HG03159 (cell line): ENCODE measurements around the gene PDLIM3.
"Not testable (repeated sequence)": the region's sequence is repeated elsewhere in the genome, so short reads cannot be mapped to it uniquely, and the experiment has no call there.

Experiments used
- ATAC-seq: cut with Tn5 transposase; IDR thresholded peaks from one replicate; pipeline ENCODE4 v1.9.1; 2021; ENCODE audit warnings: mild to moderate bottlenecking, moderate library complexity; ENCODE audit not compliant: unreplicated experiment

Gene PDLIM3

GRCh38 chr4:185554365-185555126 lies 19.2 kb upstream of the PDLIM3 start:
- no peak for ATAC-seq

- ATAC-seq, result no peak
Observed at GRCh38 chr4:185552254-185552653, 16.9 kb upstream of the PDLIM3 start.

GRCh38 chr4:185550933-185551332 lies 15.6 kb upstream of the PDLIM3 start:
- no peak for ATAC-seq

- no peak for ATAC-seq
Observed at GRCh38 chr4:185549095-185549639, 13.9 kb upstream of the PDLIM3 start.

- no peak for ATAC-seq
Observed at GRCh38 chr4:185548587-185548986, 13.3 kb upstream of the PDLIM3 start.

- no peak for ATAC-seq
Observed at GRCh38 chr4:185546335-185546734, 11.0 kb upstream of the PDLIM3 start.

GRCh38 chr4:185542626-185543315 lies 7.5 kb upstream of the PDLIM3 start:
- no peak for ATAC-seq

- ATAC-seq, result no peak
Observed at GRCh38 chr4:185541251-185541727, 6.0 kb upstream of the PDLIM3 start.

- ATAC-seq, result no peak
Observed at GRCh38 chr4:185540487-185541120, 5.3 kb upstream of the PDLIM3 start.

- ATAC-seq, result no peak
Observed at GRCh38 chr4:185540040-185540439, 4.7 kb upstream of the PDLIM3 start.

GRCh38 chr4:185538806-185539205 lies 3.5 kb upstream of the PDLIM3 start:
- ATAC-seq, result no peak

GRCh38 chr4:185536411-185536709 lies 1.1 kb upstream of the PDLIM3 start:
- ATAC-seq, result no peak

GRCh38 chr4:185535612-185536410 lies 504 bp upstream of the PDLIM3 start:
- no peak for ATAC-seq

GRCh38 chr4:185534511-185534865 lies 819 bp downstream of the PDLIM3 start:
- ATAC-seq, result no peak

- no peak for ATAC-seq
Observed at GRCh38 chr4:185532795-185533324, 2.4 kb downstream of the PDLIM3 start.

- no peak for ATAC-seq
Observed at GRCh38 chr4:185532293-185532692, 3.0 kb downstream of the PDLIM3 start.

- ATAC-seq, result not testable (repeated sequence)
Observed at GRCh38 chr4:185531654-185532053, 3.7 kb downstream of the PDLIM3 start.

GRCh38 chr4:185529413-185529812 lies 5.9 kb downstream of the PDLIM3 start:
- ATAC-seq, result no peak

- ATAC-seq, result no peak
Observed at GRCh38 chr4:185524888-185525863, 10.1 kb downstream of the PDLIM3 start.

- no peak for ATAC-seq
Observed at GRCh38 chr4:185523862-185524261, 11.4 kb downstream of the PDLIM3 start.
